GM20000 (cell line): ENCODE results near the gene TMC1.

ENCODE experiments used
- DNase-seq: peaks from one replicate; pipeline ENCODE4 v3.0.0; 2012; ENCODE audit warnings: low spot score
- TF ChIP-seq, protein P1 (sequence below): IDR thresholded peaks from 2 replicates; pipeline ENCODE4 v1.5.1; 2012; ENCODE audit warnings: mild to moderate bottlenecking, control low read depth; ENCODE audit errors: extremely low read depth, missing control alignments

Gene TMC1

DNA sequence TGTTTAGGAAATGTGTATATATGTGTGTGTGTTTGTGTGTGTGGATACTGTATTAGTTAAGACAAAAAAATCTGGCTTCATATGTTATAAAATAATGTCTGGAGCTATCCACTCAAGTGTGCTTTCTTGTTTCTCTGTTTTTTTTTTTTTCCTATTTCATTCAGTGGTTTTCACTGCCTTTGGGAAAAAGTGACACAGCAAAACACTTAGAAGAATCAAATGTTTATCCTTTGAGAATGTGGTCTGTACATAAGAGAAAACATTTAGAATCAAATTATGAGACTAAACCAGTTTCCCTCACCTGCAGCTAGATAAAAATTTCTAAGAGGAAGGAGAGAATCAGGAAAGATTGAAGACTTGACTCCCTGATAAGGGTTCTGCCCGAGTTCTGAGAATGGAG, 8.1 kb downstream of the TMC1 start:
- TF ChIP-seq, protein P1, sequence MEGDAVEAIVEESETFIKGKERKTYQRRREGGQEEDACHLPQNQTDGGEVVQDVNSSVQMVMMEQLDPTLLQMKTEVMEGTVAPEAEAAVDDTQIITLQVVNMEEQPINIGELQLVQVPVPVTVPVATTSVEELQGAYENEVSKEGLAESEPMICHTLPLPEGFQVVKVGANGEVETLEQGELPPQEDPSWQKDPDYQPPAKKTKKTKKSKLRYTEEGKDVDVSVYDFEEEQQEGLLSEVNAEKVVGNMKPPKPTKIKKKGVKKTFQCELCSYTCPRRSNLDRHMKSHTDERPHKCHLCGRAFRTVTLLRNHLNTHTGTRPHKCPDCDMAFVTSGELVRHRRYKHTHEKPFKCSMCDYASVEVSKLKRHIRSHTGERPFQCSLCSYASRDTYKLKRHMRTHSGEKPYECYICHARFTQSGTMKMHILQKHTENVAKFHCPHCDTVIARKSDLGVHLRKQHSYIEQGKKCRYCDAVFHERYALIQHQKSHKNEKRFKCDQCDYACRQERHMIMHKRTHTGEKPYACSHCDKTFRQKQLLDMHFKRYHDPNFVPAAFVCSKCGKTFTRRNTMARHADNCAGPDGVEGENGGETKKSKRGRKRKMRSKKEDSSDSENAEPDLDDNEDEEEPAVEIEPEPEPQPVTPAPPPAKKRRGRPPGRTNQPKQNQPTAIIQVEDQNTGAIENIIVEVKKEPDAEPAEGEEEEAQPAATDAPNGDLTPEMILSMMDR = no peak
- no peak for DNase-seq

DNA sequence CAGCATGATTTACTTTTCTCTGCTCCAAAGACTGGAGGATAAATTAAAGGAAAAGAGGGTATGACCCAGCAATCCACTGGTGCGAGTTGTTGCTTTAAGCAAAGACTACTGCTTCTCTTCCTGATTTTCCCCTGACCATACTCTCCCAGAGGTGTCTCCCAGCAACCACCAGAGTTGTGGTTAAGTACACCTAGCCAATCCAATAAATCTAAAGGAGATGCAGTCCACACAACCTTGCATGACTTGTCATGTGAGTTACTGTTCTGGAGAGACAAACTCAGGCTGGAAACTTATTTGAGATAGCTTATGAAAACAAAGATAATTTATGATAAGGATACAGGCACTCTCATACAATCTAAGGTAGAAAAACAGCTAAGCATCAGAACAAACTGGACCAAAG, 11.9 kb downstream of the TMC1 start:
- DNase-seq = no peak
- TF ChIP-seq, protein P1 = no peak

DNA sequence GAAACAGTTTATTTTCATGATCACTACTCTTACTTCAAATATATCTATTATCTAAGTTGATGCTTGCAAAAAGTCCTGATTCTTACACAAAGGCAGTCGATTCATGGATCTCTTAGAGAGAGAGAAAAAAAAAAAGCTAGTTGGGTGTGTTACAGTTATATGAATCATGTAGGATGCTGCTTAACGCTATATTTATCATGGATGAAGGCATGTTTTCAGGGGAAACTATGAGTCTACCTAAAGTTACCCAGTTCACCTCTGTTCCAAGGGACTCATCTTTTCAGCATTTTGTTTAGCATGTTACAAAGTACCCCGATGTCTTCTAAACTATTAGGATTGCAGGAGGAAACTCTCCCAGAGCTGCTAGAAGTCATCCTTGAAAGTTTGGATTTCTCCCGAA, 13.5 kb downstream of the TMC1 start:
- DNase-seq = no peak
- TF ChIP-seq, protein P1 = no peak

DNA sequence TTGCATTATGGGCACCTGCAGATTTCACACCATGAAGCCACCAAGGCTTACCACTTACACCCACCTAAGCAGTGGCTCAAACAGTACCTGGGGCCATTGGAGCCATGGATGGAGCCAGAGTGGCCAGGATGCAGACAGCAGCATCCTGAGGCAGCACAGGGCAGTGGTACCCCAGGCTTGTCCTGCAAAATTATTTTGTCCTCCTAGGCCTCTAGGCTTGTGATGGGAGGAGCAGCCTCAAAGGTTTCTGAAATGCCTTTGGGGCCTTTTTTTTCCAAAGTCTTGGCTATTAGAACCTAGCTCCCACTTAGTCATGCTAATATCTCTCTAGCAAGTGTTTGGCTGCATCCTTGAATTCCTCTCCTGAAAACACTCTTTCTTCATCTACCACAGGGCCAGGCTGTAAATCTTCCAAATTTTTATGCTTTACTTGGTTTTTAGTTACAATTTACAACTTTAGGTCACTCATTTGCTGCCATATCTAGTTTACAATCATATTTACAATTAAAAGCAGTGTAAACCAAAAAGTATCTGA, 15.7 kb downstream of the TMC1 start:
- TF ChIP-seq, protein P1 = no peak
- DNase-seq = no peak

DNA sequence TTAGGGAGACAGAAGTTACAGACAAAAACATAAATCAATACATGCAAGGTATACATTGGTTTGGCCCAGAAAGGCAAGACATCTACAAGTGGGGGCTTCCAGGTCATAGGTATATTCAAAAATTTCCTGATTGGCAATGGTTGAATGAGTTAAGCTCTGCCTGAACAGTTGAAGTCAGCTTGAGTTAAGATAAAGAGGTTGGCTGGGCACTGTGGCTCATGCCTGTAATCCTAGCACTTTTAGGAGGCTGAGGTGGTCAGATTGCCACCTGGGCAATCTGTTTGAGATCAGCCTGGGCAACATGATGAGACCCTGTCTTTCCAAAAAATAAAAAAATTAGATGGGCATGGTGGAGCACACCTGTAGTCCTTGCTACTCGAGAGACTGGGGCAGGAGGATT, 16.3 kb downstream of the TMC1 start:
- no peak for DNase-seq
- TF ChIP-seq, protein P1 = no peak

DNA sequence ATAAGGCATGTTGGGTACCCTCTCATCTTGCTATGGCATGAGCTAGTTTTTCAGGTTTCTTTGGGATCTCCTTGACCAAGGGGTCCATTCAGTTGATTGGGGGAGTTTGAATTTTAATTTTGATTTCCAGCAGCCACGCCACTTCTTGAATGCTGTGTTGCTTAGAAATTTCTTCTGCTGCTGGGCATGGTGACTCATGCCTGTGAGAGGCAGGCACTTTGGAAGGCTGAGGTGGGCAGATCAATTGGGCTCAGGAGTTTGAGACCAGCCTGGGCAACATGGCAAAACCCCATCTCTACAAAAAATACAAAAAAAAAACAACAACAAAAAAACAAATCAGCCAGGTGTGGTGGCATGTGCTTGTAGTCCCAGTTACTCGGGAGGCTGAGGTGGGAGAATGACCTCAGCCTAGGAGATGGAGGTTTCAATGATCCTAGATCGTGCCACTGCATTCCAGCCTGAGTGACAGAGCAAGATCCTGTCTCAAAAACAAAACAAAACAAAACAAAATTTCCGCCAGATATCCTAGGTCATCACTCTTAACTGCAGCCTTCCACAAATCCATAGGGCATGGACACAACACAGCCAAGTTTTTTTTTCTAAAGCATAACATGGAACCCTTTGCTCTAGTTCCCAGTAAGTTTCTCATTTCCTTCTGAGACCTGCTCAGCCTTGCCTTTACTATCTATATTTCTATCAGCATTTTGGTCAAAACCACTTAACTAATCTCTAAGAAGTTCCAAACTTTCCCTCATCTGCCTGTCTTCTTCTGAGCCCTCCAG, 17.7 kb downstream of the TMC1 start:
- TF ChIP-seq, protein P1 = no peak
- DNase-seq = no peak

DNA sequence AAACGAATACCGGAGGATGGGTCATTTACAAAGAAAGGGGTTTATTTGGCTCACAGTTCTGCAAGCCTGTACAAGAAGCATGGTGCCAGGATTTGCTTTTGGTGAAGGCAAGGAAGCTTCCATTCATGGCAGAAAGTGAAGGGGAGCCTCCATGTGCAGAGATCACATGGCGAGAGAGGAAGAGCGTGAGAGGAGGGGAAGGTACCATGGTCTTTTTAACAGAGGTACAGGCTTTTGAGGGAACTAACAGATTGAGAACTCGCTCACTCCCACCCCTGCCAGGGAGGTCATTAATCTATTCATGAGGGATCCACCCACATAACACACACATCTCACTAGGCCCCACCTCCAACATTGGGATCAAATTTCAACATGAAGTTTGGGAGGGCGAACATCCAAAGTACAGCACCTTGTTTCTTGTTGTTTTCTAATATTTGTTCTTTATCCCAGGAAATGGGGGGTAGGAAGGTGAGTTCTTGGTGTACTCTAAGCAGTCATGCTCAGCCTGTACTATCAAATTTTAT, 18.5 kb downstream of the TMC1 start:
- TF ChIP-seq, protein P1 = no peak
- no peak for DNase-seq
